ENCODE data around the gene ZBED5.

DNA sequence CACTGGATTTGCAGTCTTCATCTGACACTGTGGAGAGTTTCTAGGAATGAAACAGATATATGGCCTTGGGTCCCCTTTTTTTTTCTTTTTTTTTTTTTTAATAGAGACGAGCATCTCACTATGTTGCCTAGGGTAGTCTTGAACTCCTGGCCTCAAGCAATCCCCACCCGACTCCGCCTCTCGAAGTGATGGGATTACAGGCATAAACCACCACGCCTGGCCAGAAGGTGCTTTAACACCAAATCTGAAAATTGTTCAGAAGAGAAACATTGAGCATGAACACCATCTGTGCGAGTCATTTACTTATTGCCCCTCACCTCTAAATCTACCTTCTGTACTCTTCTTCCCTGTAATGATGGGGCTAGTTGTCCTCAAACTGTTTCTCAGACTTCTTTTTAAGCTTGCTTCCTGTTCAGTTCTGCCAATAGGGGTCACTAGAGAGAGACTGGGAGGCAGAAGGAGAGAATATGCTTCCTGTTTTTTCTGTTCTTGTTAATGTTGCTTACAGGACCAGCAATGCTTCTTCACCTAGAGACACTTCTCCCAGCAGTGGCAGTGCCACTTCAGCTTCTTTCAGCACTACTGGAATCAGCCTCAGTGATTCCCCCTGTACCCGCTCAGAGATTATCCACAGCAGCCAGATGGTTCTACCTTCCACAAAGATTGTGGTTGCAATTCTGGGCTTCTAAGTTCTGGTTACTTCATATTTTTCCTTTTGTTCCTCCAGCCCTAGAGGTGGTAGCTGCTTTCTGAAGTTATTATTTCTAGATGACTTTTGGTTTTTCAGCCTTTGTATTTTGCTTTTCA is 20.8 kb upstream of the ZBED5 start:
- TF ChIP-seq, protein P1, sequence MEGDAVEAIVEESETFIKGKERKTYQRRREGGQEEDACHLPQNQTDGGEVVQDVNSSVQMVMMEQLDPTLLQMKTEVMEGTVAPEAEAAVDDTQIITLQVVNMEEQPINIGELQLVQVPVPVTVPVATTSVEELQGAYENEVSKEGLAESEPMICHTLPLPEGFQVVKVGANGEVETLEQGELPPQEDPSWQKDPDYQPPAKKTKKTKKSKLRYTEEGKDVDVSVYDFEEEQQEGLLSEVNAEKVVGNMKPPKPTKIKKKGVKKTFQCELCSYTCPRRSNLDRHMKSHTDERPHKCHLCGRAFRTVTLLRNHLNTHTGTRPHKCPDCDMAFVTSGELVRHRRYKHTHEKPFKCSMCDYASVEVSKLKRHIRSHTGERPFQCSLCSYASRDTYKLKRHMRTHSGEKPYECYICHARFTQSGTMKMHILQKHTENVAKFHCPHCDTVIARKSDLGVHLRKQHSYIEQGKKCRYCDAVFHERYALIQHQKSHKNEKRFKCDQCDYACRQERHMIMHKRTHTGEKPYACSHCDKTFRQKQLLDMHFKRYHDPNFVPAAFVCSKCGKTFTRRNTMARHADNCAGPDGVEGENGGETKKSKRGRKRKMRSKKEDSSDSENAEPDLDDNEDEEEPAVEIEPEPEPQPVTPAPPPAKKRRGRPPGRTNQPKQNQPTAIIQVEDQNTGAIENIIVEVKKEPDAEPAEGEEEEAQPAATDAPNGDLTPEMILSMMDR (IDR thresholded peaks at IDR 0.05) = no peak
- TF ChIP-seq POLR2A (IDR thresholded peaks at IDR 0.05) = no peak
- TF ChIP-seq EP300 (IDR thresholded peaks at IDR 0.05) = no peak

Measured in ovary (tissue), 3 donors.